CD14-positive monocyte (primary cell): Measurements from ENCODE around the gene ZEB2. TPM values are rescaled to one million over a fixed set of nuclear protein-coding genes. Genes with fewer than 3 reads are reported as not detected.

Experiments
- DNase-seq, 3 donors: peaks; one replicate each; pipeline ENCODE4 v3.0.0-alpha.2; 2011 to 2022
- H2AFZ ChIP-seq: 2 replicates; pipeline ENCODE4 v1.6.0; 2012; ENCODE audit warnings: mild to moderate bottlenecking, low read depth, low read length, inconsistent platforms; ENCODE audit not compliant: insufficient read depth, poor library complexity, severe bottlenecking
- H3K27ac ChIP-seq, 2 donors: 1 replicate in 1 of 2; 2 replicates in 1 of 2; pipeline ENCODE4 v1.5.1; 2012 to 2013; ENCODE audit warnings: low read length in 2 of 2, control low read depth in 1 of 2, inconsistent platforms in 1 of 2, low read depth in 1 of 2, mild to moderate bottlenecking in 1 of 2
- H3K27me3 ChIP-seq, 2 donors: one replicate each; pipeline versions ENCODE4 v1.6.0 to v1.6.1; 2011 to 2013; ENCODE audit warnings: low read length in 2 of 2; ENCODE audit not compliant: control insufficient read depth in 2 of 2, insufficient read depth in 2 of 2
- H3K36me3 ChIP-seq, 2 donors: replicated peaks in 1 of 2; 1 replicate in 1 of 2; 2 replicates in 1 of 2; pipeline versions ENCODE4 v1.5.1 to v1.6.1; 2012 to 2013; ENCODE audit warnings: low read length in 2 of 2, control low read depth in 1 of 2, inconsistent platforms in 1 of 2, mild to moderate bottlenecking in 1 of 2; ENCODE audit not compliant: insufficient read depth in 2 of 2, control insufficient read depth in 1 of 2
- H3K4me1 ChIP-seq, 2 donors: 1 replicate in 1 of 2; 2 replicates in 1 of 2; pipeline versions ENCODE4 v1.5.1 to v1.6.1; 2012 to 2013; ENCODE audit warnings: low read length in 2 of 2, control low read depth in 1 of 2, inconsistent platforms in 1 of 2, mild to moderate bottlenecking in 1 of 2, moderate library complexity in 1 of 2; ENCODE audit not compliant: insufficient read depth in 2 of 2, control insufficient read depth in 1 of 2
- H3K4me2 ChIP-seq: replicated peaks from 2 replicates; pipeline ENCODE3; 2012; ENCODE audit warnings: low read length, moderate library complexity, mild to moderate bottlenecking; ENCODE audit not compliant: poor library complexity, severe bottlenecking; ENCODE audit errors: extremely low read depth
- H3K4me3 ChIP-seq, 3 experiments: fragments of 200-600 bp in 1 of 3; sonication (generic) in 1 of 3; replicated peaks in 1 of 3; 1 replicate in 2 of 3; 2 replicates in 1 of 3; pipeline ENCODE4 v1.5.1; 2011 to 2013; ENCODE audit warnings: low read length in 3 of 3, mild to moderate bottlenecking in 3 of 3, control low read depth in 2 of 3, low read depth in 2 of 3, inconsistent platforms in 1 of 3, moderate library complexity in 1 of 3
- H3K79me2 ChIP-seq: 2 replicates; pipeline ENCODE4 v1.6.0; 2012; ENCODE audit warnings: mild to moderate bottlenecking, control low read depth, inconsistent platforms, low read length, moderate library complexity; ENCODE audit not compliant: insufficient read depth
- H3K9ac ChIP-seq: 2 replicates; pipeline ENCODE4 v1.6.0; 2017; ENCODE audit warnings: low read length, mild to moderate bottlenecking; ENCODE audit not compliant: insufficient read depth, poor library complexity, severe bottlenecking
- H3K9me3 ChIP-seq, 2 donors: replicated peaks in 1 of 2; 1 replicate in 1 of 2; 2 replicates in 1 of 2; pipeline versions ENCODE4 v1.5.1 to v1.6.1; 2012 to 2013; ENCODE audit warnings: low read length in 2 of 2, control low read depth in 1 of 2; ENCODE audit not compliant: control insufficient read depth in 1 of 2, insufficient read depth in 1 of 2
- H4K20me1 ChIP-seq: 2 replicates; pipeline ENCODE4 v1.6.0; 2012; ENCODE audit warnings: mild to moderate bottlenecking, low read length, control low read depth, moderate library complexity; ENCODE audit not compliant: insufficient read depth
- H3K27ac Mint-ChIP-seq, 7 donors: one replicate each; pipeline ENCODE4 v1.8.0; 2020; ENCODE audit warnings: mild to moderate bottlenecking in 7 of 7, mixed read lengths in 7 of 7, moderate library complexity in 6 of 7, inconsistent platforms in 2 of 7
- H3K27me3 Mint-ChIP-seq, 3 donors: one replicate each; pipeline ENCODE4 v1.8.0; 2021 to 2022; ENCODE audit warnings: low read depth in 3 of 3, mild to moderate bottlenecking in 3 of 3, mixed read lengths in 3 of 3, moderate library complexity in 3 of 3, inconsistent platforms in 1 of 3
- H3K36me3 Mint-ChIP-seq, 2 donors: one replicate each; pipeline ENCODE4 v1.8.0; 2020; ENCODE audit warnings: mixed read lengths in 2 of 2, inconsistent platforms in 1 of 2, mild to moderate bottlenecking in 1 of 2
- H3K4me1 Mint-ChIP-seq: one replicate; pipeline ENCODE4 v1.8.0; 2020; ENCODE audit warnings: mild to moderate bottlenecking, mixed read lengths
- H3K4me3 Mint-ChIP-seq, 2 donors: one replicate each; pipeline ENCODE4 v1.8.0; 2020; ENCODE audit warnings: mild to moderate bottlenecking in 2 of 2, mixed read lengths in 2 of 2, moderate library complexity in 1 of 2
- H3K9me3 Mint-ChIP-seq, 7 donors: one replicate each; pipeline ENCODE4 v1.8.0; 2020 to 2022; ENCODE audit warnings: mixed read lengths in 7 of 7, mild to moderate bottlenecking in 6 of 7, moderate library complexity in 6 of 7, inconsistent platforms in 2 of 7
- WGBS: methylation state at CpG from one replicate; pipeline ENCODE4 v1.1.5; 2013; ENCODE audit warnings: missing lambda C conversion rate; ENCODE audit not compliant: insufficient coverage; 5-methylcytosine and 5-hydroxymethylcytosine counted together
- intact Hi-C, 2 donors: fragments of 100-400 bp; cut with micrococcal nuclease; formaldehyde crosslinking; loops; one replicate each; pipeline versions ENCODE4 v1.15.0 to v1.15.1; 2023
- polyA plus RNA-seq, 3 donors: library from polyadenylated mRNA; depleted of rRNA in 1 of 3; unstranded in 2 of 3; stranded (reverse) in 1 of 3; fragments of 300-500 nt in 2 of 3; fragments of >200 nt in 1 of 3; fragmentation: Illumina TruSeq in 2 of 3; gene quantifications; 1 replicate in 2 of 3; 2 replicates in 1 of 3; pipeline ENCODE4 v1.2.3, GENCODE V29; 2012 to 2021
- TF ChIP-seq, protein P1 (sequence below): fragments of 200-600 bp; IDR thresholded peaks from one replicate; pipeline ENCODE4 v1.8.0; 2022; ENCODE audit warnings: antibody characterized with exemption, mild to moderate bottlenecking

Gene ZEB2
- polyA plus RNA-seq, 3 donors = 76.8 to 325 (median 93.8) TPM

DNA sequence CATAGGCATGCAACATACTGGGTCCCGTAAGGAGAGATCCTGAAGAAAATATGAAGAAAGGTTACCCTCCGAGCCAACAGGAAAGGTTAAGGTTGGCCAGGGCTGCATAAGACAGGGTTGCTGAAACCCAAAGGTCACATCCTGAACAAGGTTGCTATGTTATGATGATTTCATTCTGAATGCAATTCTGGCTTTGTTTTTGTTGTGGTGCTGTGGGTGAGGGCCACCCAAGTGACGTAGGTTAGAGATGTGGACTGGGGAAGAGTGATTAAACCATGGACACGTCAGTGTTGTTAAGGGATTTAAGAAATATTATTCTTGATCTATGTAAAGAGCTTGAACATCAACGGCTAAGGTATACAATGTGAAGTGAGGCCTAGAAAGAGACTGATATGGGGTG lies 60.0 kb downstream of the ZEB2 start:
- Histone ChIP-seq H2AFZ (no peak overlapping the region), H3K4me3 (no peak overlapping the region), H3K27me3 (no peaks in the 10 kb centered on the region), H4K20me1 (peaks cover 100% of the 10 kb centered on the region), H3K4me2 (no peak overlapping the region), H3K4me1 (peaks cover 82% of the 10 kb centered on the region in 2 donors), H3K9me3 (no peaks in the 10 kb centered on the region), H3K79me2 (peaks cover 100% of the 10 kb centered on the region), H3K27ac (peak overlapping the region; percentile 6 to 79), H3K9ac (no peak overlapping the region), H3K36me3 (peaks cover 50 to 87% of the 10 kb centered on the region in 2 donors)
- no peaks in the 10 kb centered on the region for H3K9me3 Mint-ChIP-seq
- H3K4me3 Mint-ChIP-seq = peak overlapping the region in 1 of 2 donors; percentile 27
- H3K27me3 Mint-ChIP-seq = no peaks in the 10 kb centered on the region
- peaks cover 75 to 89% of the 10 kb centered on the region in 2 donors for H3K36me3 Mint-ChIP-seq
- intact Hi-C loops = no loop called here
- peaks cover 87% of the 10 kb centered on the region for H3K4me1 Mint-ChIP-seq
- peak; percentile 72 to 81 (median 72) for DNase-seq
- peak overlapping the region; percentile 85 to 96 (median 92) for H3K27ac Mint-ChIP-seq
- WGBS = 29% methylated on average over 4 of the region's 5 CpGs
- TF ChIP-seq, protein P1, sequence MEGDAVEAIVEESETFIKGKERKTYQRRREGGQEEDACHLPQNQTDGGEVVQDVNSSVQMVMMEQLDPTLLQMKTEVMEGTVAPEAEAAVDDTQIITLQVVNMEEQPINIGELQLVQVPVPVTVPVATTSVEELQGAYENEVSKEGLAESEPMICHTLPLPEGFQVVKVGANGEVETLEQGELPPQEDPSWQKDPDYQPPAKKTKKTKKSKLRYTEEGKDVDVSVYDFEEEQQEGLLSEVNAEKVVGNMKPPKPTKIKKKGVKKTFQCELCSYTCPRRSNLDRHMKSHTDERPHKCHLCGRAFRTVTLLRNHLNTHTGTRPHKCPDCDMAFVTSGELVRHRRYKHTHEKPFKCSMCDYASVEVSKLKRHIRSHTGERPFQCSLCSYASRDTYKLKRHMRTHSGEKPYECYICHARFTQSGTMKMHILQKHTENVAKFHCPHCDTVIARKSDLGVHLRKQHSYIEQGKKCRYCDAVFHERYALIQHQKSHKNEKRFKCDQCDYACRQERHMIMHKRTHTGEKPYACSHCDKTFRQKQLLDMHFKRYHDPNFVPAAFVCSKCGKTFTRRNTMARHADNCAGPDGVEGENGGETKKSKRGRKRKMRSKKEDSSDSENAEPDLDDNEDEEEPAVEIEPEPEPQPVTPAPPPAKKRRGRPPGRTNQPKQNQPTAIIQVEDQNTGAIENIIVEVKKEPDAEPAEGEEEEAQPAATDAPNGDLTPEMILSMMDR = no peak

DNA sequence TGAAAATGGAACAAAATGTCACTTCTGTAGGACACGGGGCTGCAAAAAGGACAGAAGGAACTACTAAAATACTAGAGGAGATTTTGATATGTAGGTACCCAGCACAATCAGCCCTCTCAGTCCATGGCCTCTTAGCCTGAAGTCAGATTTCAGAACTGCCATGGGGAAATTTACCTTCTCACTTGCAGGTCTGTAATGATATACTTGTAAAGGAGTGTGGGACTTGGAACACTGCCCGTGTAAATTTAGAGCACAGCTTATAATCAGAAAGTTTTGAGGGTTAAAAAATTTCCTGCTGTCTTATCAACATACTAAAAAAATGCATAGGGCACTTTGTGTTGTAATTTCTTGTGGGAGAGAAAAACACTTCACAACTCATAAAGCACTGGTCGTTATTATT lies 60.6 kb downstream of the ZEB2 start:
- H2AFZ ChIP-seq = no peak overlapping the region
- H3K4me3 ChIP-seq = peak overlapping the region in 1 of 3 experiments; percentile 7
- peaks cover 76 to 90% of the 10 kb centered on the region in 2 donors for H3K36me3 Mint-ChIP-seq
- 20% methylated on average over 1 of the region's 3 CpGs for WGBS
- intact Hi-C loops = no loop called here
- TF ChIP-seq, protein P1 = no peak
- no peak overlapping the region for H3K4me3 Mint-ChIP-seq
- H3K4me2 ChIP-seq = peak overlapping the region; percentile 22
- no peak for DNase-seq
- peaks cover 100% of the 10 kb centered on the region for H3K79me2 ChIP-seq
- no peaks in the 10 kb centered on the region for H3K27me3 ChIP-seq
- H3K9me3 Mint-ChIP-seq = no peaks in the 10 kb centered on the region
- peak overlapping the region; percentile 85 to 96 (median 92) for H3K27ac Mint-ChIP-seq
- H4K20me1 ChIP-seq = peaks cover 100% of the 10 kb centered on the region
- H3K4me1 Mint-ChIP-seq = peaks cover 93% of the 10 kb centered on the region
- H3K9ac ChIP-seq = no peak overlapping the region
- no peaks in the 10 kb centered on the region for H3K9me3 ChIP-seq
- peaks cover 44 to 87% of the 10 kb centered on the region in 2 donors for H3K36me3 ChIP-seq
- H3K27me3 Mint-ChIP-seq = no peaks in the 10 kb centered on the region
- H3K27ac ChIP-seq = peak overlapping the region in 1 of 2 donors; percentile 79
- peaks cover 86 to 88% of the 10 kb centered on the region in 2 donors for H3K4me1 ChIP-seq
